SU-DHL-6 (cell line): ENCODE measurements around the gene ACKR2.

Experiments used
- CTCF ChIP-seq: fragments of 200-600 bp; sonication (generic); IDR thresholded peaks from one replicate; pipeline ENCODE4 v1.5.1; 2017; ENCODE audit warnings: antibody characterized with exemption, mild to moderate bottlenecking, low read length, moderate library complexity; ENCODE audit not compliant: insufficient read depth, poor library complexity, severe bottlenecking
- EZH2phosphoT487 ChIP-seq: fragments of 200-600 bp; sonication (generic), shearing (Covaris generic); conservative IDR thresholded peaks from 2 replicates; pipeline ENCODE4 v1.6.1; 2018; ENCODE audit warnings: mild to moderate bottlenecking, antibody characterized with exemption, low read length, moderate library complexity, mixed read lengths

- TF ChIP-seq CTCF: no peak
- no peak for TF ChIP-seq EZH2phosphoT487
These were observed 105.7 kb downstream of the ACKR2 start for GRCh38 chr3:42914771-42915515.
